Body of pancreas (tissue), 4 donors: ENCODE data around the gene TRIM32.

Experiments used
- CTCF ChIP-seq, 7 experiments: fragments of 450-650 bp in 4 of 7; fragments of 200-600 bp in 3 of 7; sonication (generic) in 3 of 7; IDR thresholded peaks; one replicate each; pipeline ENCODE4 v1.5.1; 2016 to 2019; ENCODE audit warnings: antibody characterized with exemption in 7 of 7
- POLR2A ChIP-seq, 3 donors: fragments of 450-650 bp; IDR thresholded peaks; one replicate each; pipeline ENCODE4 v1.6.1; 2016; ENCODE audit warnings: antibody characterized with exemption in 3 of 3, mild to moderate bottlenecking in 2 of 3

- TF ChIP-seq CTCF (IDR thresholded peaks at IDR 0.05): no peak
- TF ChIP-seq POLR2A (IDR thresholded peaks at IDR 0.05): no peak
Observed at GRCh38 chr9:116721944-116722343, 34.8 kb downstream of the TRIM32 start.
